GM18511 (cell line): ENCODE results near the gene KIF26A.

Source experiments
- ATAC-seq: cut with Tn5 transposase; IDR thresholded peaks from one replicate; pipeline ENCODE4 v1.9.1; 2021; ENCODE audit warnings: mild to moderate bottlenecking, moderate library complexity; ENCODE audit not compliant: unreplicated experiment

KIF26A gene

DNA sequence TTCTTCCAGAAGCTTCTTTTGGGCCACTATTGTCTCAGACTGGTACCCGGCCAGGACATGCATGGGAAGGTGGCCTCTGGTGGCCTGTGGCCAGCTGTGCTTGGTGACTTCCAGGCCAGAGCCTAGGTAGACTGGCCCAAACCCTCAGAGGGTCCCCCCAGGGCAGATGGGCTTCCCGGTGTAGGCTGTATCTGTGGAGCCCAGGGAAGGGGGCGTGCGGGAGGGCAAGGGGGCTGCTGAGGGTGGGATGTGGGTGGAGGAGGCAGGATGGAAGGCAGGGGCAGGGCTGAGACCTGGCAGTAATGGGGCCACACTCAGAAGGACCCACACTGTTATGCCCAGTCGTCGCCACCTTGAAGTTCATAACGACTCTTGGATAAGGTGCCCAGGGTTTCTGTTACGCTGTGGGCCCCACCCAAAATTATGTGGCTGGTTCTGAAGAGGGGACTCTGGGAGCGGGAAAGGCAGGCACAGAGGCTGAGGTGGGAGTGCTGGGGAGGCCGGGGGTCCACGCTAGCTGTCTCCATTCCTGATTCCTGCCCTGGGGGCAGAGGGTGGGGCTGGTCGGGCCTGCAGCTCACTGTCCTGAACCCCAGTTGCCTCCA is 52.1 kb downstream of the KIF26A start:
- no peak for ATAC-seq

DNA sequence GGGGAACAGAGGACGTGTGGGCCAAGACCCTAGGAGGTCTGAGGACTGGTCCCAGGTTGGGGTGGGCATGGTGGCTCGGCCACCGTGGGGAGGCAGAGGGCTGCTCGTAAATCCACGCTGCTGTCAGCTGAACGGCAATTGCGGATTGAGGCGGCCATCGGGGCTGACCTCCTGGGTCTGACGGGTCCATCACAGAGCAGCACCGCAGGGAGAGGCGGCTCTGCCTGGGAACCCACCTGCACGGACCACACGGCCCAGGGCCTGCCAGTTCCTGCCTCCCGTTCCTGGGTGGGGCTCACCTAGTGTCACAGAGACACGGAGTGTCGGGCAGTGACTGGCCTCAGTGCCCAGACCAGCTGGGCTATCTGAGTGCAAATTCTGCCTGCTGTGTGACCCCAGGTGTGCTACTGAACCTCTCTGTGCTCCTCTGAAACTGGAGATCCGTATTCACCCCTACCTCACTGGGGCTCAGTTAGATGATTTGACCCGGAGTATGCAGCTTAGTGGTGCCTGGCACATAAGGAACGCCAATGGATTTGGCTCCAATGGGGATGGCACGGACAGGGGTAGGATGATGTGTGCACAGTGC is 53.1 kb downstream of the KIF26A start:
- ATAC-seq: no peak

DNA sequence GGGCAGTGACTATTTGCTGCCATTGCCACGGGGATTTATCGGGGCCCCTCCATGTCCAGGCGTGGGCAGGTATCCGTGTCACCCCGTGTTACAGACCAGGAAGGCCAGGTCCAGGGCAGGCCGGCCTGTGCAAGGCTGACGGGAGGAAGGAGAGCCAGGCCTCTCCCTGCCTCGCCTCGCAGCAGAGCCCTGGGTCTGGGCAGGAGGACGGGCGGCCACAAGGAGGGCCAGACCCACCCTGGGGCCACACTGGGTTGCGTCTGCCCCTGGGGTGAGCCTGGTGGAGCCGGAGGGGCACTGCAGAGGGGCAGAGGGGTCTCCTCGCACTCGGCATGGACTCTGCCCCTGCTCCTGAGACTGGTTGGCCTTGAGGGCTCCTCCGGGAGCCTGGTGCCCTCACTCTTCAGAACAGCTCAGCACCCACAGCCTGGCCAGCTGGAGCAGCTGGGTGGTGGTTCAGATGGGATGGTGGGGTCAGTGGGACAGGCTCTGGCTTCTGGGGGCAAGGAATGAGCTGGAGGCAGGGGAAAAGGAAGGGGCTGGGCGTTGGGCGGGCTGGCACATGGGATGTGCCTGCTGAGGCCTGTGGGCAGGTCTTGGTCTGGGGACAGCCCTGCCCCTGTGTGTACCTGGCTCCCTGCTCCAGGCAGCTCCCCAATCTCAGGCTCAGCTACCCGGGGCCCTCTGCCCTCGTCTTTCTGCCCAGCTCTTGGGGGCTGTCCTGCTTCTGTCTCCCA is 53.9 kb downstream of the KIF26A start:
- no peak for ATAC-seq

DNA sequence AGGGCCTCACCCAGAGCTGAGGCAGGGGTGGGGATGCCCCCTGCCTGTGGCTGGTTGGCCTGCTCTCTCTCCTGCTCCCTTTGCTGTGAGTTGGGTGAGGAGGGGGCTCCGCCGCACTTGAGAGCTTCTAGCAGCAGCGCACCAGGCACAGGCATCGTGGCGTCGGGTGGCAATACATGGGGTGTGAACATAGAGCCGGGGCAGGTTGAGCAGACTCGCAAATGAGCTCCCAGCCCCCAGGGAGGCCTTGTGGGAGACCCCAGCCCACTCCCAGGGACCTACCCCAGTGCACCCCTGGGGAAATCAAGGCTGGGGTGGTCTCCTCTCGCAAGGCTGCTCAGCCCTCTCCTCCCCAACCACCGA is 54.5 kb downstream of the KIF26A start:
- ATAC-seq: no peak

DNA sequence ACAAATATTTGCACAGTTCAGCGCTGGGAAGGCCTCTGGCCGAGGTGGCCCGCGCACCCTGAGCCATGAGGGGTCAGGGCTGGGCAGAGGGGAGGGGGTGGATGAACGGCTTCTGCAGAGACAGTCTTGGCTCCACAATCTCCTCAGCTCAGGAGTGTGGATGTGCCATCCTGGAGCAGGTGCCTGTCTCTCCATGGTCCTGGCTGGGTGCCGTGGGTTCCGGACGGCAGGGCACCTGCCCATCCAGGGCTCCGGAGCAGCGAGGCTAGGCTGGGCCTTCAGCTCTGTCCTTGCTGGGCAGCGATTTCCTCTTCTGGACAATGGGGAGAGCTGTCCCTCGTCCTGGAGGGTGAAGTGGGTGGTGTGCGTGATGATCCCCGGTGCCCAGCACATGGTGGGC is 55.6 kb downstream of the KIF26A start:
- no peak for ATAC-seq

DNA sequence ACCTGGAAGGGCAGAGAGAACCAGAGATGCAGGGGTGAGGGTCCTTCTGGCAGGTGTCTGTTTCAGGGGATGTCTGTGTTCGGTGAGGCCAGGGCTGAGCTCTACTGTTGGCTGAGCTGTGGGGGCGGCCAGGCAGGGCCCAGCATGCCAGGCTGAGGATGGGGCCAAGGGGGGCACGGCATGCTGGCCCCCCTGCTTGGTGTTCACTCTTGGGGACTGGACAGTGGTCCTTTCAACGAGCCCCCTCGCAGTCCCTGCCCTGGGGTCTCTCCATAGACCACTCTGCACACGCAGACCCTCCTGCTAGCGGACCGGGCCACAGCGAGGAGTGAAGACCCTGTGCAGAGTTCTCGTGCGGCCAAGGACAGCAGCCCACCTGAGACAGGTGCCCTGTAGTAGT is 56.3 kb downstream of the KIF26A start:
- no peak for ATAC-seq

DNA sequence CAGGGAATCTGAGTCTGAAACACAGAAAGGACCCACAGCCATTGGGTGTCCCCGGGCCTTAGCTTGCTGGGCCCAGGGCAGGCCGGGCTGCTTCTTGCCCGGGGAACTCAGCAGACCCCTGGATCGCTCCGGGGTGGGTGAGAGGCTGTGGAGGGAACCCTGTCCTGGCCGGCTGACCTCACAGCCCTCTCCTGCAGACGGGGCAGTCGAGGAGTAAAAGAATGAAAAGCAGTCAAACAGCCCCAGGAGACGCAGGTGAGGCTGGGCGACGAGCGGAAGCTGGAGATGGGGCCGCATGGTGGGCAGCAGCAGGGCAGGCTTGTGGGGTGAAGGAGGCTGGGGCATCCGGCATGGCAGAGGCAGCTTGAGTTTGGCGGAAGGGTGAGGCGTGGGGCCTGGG is 57.0 kb downstream of the KIF26A start:
- ATAC-seq: no peak

DNA sequence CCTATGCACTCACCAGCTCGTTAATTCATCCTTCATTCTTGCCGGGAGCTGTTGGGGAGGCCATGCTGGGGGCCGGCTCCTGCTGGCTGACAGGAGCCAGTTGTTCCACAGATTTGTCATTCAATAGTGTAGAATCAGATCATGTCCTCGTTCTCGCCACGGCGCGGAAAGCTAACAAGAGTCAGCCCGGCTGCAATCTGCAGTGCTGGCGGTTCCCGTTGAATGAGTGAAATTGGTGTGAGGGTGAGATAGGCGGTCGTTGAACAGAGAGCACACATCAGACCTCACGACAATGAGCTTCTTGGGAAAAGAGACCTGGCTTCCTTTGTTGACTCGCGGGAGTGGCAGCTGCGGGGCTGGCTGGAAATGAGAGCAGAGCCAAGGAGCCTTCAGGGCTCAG is 57.5 kb downstream of the KIF26A start:
- ATAC-seq: no peak

DNA sequence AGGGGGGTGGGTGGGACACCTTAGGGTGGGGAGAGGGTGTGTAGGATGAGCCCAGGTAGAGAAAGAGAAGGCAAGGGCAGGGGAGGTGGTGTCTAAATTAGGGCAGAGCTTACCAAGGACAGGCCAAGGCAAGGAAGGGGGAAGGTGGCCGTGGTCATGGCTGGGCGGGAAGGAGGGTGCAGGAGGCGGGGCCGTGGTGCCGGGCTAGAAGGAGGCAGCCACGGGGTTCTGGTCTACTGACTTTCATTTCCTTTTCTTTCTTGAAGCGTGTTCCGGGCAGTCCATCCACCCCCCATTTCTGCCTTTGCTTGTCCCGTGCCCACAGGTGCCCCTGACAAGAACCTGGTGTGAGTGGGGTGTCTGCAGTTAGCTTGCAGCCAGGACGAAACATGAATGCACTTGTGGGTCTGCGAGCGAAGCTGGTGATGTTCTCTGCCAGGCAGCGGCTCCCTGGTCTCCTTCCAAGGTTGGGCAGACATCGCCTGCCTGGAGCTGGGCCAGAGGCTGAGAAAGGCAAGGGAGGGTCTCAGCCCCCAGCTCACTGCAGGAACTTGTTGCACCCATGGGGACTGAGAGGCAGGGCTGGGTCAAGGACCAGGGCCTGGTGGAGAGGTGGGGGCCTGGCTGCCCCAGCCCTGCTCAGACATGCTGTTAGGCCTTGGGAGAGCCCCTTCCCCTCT is 58.2 kb downstream of the KIF26A start:
- ATAC-seq: no peak

DNA sequence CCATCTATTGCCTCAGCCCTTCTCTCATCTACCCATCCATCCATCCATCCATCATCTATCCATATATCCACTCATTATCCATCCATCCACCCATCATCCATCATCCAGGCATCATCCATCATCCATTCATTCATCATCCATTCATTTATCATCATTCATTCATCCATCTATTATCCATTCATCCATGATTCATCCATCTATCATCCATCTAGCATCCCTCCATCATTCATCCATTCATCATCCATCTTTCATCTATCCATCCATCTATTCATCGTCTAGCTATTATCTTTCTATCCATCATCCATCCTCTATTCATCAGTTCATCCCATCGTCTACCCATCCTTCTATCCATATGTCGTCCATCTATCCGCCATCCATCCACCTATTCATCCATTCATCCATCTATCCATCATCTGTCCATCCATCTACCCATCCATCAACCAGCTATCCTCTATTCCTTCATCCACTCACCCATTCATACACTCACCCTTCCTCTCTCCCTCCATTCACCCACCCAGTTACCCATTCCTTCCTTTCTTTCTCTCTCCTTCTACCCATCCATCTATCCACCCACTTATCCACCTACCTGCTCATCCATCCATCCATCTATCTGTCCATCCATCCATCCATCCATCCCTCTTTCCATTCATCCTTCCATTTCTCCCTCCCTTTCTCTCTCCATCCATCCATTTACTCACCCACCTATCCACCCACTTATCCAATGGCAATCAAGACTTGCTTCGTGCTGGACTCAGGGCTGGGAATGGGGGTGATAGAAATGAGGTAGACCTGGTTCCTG is 59.3 kb downstream of the KIF26A start:
- no peak for ATAC-seq

DNA sequence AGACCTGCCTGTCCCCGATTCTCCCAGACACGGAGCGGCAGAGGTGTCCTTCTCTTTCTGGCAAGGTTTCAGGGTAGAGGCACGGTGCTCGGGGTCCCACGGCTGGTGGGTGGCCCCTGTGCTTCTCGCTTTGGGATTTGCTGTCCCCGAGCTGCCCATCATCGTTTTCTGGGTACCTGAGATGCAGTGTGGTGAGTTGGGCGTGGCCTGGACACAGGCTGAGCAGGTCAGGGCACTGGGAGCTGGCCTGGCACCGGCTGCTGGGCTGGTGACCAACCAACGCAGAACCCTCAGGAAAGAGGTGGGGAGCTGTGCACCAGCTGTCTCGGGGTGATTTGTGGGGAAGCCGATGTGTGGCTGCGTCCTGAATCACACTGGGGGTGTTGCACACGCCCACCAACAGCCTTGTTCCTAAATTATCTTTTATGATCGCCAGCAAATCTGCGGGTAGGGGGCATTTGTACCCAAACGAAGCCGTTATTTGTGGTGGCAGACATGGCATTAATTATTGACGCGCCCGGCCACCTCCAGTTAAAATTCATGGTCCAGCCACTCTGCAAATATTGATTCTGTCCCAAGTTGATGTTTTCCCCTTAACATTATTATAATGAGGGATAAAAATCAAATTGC is 61.0 kb downstream of the KIF26A start:
- ATAC-seq: no peak

DNA sequence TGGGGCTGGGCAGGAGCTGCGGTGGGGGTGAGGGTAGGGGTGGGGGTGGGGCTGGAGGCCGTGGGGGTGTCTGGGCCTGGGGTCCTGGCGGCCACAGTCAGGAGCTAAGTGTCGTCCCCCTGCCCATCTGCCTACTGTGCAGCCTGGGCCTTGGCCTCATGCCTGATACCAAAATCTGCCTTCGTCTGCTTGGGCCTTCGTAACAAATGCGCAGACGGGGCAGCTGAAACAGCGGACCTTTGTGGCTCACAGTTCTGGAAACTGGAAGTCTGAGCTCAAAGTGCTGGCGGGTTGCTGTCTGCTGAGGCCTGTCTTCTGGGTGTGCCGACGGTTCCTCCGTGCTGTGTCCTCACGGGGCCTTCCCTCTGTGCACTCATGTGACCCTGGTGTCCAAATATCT is 61.7 kb downstream of the KIF26A start:
- no peak for ATAC-seq

DNA sequence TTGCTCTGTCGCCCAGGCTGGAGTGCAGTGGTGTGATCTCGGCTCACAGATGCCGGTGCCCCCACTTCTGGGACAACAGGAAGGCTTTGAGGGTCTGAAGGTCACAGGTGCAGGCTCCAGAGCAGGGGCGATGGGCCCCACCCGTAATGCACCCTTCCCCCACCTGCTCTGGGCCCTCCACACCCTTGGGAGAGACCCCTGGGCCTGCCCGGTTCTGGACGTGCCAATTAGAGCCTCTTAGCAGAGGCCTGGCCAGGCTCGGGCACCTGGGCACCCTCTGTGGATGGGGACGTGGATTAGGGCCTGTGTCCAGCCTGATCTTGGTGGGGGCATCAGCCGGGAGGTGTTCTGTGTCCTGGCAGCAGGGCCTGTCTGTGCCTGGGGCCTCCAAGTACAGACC is 62.2 kb downstream of the KIF26A start:
- ATAC-seq: no peak

DNA sequence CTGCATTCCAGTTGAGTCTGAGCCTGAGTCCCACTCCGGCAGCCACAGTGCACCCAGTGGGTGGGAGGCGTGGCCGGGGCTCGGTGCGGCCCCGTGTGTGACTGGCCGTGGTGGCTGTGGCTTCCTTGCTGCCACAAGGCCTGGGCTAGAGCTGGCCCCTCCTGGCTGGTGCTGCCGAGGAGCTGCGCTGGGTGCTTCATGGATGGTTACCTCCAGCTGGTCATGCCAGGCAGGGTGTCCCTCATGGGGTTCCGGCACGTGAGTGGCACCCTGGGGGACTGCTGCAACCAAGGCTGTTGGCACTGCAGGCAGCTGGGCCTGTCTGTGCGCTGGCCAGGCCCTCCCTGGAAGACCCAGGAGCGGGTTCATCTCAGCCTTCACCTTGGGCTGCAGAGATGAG is 62.7 kb downstream of the KIF26A start:
- no peak for ATAC-seq

DNA sequence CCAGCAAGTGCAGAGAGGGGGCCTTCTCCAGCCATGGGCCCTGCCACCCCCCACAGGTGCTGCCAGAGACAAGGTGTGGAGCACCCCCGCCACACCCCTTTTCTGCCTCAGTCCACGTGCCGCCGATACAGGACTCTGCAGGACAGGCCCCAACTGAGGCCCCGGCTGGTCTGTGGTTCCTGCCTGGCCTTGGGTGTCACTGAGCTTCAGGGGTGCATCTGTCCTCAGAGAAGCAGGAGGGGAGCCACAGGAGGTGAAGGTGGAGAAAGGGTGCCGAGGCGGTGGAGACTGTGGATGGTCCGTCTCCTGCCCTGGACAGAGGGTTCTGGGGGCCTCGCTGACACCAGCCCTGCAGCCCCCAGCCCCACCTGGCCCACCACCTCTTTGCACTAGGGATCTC is 63.1 kb downstream of the KIF26A start:
- ATAC-seq: no peak

DNA sequence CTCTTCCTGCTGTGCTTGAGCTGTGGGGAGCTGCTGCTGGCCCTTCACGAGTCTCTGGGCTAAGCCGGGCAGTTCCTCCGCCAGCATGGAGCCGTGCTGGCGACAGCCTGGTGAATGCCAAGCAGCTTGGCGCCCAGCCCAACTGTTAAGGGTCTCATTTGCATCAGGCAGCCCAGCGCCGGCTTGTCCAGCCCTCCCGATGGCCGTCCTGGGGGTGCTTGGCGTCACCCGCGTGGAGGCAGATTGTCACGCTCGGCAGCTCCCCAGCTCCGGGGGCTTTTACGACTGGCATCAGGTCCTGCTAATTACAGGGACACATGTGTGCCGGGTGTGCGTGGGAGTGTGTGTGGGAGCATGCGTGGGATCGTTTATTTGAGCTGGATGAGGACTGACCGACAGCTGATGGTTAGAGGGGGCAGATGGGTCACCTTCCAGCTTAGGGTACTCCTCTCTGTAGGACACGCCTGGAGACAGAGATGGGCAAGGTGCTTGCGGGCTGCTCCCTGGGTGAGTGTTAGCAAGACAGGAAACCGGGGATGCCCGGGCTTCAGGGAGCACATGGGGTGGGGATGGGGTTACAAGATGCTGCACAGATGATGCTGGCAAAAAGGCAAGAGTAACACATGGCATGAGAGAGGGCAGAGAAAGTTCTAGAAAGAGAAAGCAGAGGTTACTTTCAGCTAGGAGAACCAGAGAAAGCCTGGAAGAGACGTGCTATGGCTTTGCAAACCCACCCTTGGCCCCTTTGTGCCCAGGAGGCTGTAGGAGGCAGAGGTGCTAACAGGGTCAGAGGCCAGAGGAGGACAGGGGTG is 64.1 kb downstream of the KIF26A start:
- no peak for ATAC-seq

DNA sequence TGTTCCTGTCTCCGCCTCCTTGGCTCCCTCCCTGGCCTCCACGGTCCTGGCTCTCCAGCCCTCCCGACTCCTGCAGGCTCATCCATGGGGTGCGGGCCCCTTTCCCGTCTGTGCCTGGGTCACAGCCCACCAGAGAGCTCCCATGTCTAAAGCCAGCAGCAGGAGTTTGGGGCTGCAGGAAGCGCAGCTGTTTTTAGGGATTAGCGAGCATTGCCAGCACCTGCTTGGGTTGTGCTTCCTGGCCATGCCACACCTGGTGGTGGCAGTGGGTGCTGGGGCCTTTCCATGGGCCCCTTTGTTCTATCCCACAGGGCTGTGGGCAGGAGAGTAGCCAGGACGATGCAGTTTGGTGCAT is 64.7 kb downstream of the KIF26A start:
- ATAC-seq: no peak

DNA sequence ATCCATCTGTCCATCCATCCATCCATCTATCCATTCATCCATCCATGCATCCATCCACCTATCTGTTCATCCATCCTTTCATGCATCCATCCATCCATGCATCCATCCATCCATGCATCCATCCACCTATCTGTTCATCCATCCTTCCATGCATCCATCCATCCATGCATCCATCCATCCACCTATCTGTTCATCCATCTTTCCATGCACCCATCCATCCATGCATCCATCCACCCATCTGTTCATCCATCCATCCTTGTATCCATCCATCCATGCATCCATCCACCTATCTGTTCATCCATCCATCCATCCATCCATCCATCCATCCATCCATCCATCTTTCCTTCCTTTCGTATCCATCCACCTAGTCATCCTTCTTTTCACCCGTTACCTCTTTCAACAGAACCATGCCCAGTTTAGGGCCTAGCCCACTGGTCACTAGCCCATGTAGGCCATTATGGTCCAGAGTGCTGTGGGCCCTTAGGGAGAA is 66.3 kb downstream of the KIF26A start:
- no peak for ATAC-seq

DNA sequence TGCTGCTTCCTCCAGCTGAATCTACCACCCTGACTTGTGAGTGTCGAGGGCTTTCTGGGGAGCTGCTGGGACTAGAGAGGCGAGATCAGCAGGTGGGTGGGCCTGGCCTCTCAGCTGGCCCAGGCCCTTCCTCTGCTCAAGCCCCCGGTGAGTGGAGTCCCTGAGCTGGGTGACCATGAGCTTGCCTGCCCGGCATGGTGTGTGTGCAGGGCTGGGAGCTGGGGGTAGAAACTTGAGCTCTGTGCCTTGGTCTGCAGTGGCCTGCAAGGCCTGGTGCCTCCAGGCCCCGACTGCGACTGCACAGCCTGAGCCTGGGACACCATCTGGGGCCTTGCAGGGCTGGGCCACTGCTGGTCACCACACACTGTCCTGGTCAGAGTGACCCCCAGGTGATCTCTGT is 67.4 kb downstream of the KIF26A start:
- no peak for ATAC-seq
